SK-N-MC (cell line): Measurements from ENCODE around the gene NADSYN1.

ENCODE experiments used
- EZH2 ChIP-seq: fragments of 200-600 bp; sonication (generic); IDR thresholded peaks from one replicate; pipeline ENCODE4 v1.6.1; 2017; ENCODE audit warnings: antibody characterized with exemption
- FOXP2 ChIP-seq: optimal IDR thresholded peaks from 2 replicates; pipeline ENCODE3; 2011; ENCODE audit warnings: mild to moderate bottlenecking, moderate library complexity; ENCODE audit not compliant: insufficient read depth; ENCODE audit errors: extremely low read length, control extremely low read depth
- POLR2AphosphoS5 ChIP-seq: IDR thresholded peaks from 2 replicates; pipeline ENCODE4 v1.6.1; 2012; ENCODE audit warnings: mild to moderate bottlenecking, low read depth, low read length, borderline replicate concordance

GRCh38 chr11:71538666-71538990 is 85.6 kb downstream of the NADSYN1 start:
- TF ChIP-seq FOXP2, result no peak
- TF ChIP-seq EZH2, result no peak
- TF ChIP-seq POLR2AphosphoS5, result no peak
